Fibroblast of lung (primary cell): ENCODE results near the gene EPHB1.

Experiments
- CTCF ChIP-seq, 2 donors: IDR thresholded peaks in 1 of 2; conservative IDR thresholded peaks in 1 of 2; 1 replicate in 1 of 2; 2 replicates in 1 of 2; pipeline ENCODE4 v1.5.1; 2011 to 2012; ENCODE audit warnings: low read length in 2 of 2, control low read depth in 1 of 2, inconsistent platforms in 1 of 2, low read depth in 1 of 2, mild to moderate bottlenecking in 1 of 2
- EZH2 ChIP-seq: IDR thresholded peaks from 2 replicates; pipeline ENCODE4 v1.5.1; 2012; ENCODE audit warnings: low read length, control low read depth, mild to moderate bottlenecking; ENCODE audit errors: missing control alignments

- TF ChIP-seq CTCF (conservative IDR thresholded peaks at IDR 0.05 in 1 of 2, IDR thresholded peaks at IDR 0.05 in 1 of 2; ENCODE audit: low read depth in 1 of 2, low read length in 2 of 2) (no peak), EZH2 (no peak)
These were observed 364.7 kb downstream of the EPHB1 start for GRCh38 chr3:135159681-135160247.
